Measurements from ENCODE around the gene SLC7A1. TPM values are rescaled to one million over a fixed set of nuclear protein-coding genes. Genes with fewer than 3 reads are reported as not detected.

SLC7A1 gene
- total and polyA plus RNA-seq, 2 experiments from 2014 or later, result 23.0 to 74.7 TPM

- H3F3A ChIP-seq (replicated peaks; ENCODE audit: low read depth), result no peaks in the 10 kb centered on the region
- no peaks in the 10 kb centered on the region for H3K27me3 ChIP-seq (ENCODE audit: insufficient read depth)
- ATAC-seq (no peak), DNase-seq (ENCODE audit: low spot score) (no peak)
- H4K20me1 ChIP-seq (replicated peaks; ENCODE audit: insufficient read depth), result no peaks in the 10 kb centered on the region
- Mint-ChIP-seq H3K4me3 (no peak overlapping the region), H3K9me3 (no peaks in the 10 kb centered on the region), H3K36me3 (ENCODE audit: low read depth) (no peaks in the 10 kb centered on the region), H3K27me3 (ENCODE audit: insufficient read depth, low read depth, poor library complexity) (peaks cover 4% of the 10 kb centered on the region), H3K27ac (no peak overlapping the region), H3K4me1 (peaks cover 3% of the 10 kb centered on the region; the same call in 2 of the 3 replicates)
- no peaks in the 10 kb centered on the region for H3K79me2 ChIP-seq (replicated peaks; ENCODE audit: insufficient read depth)
- TF ChIP-seq EZH2phosphoT487 (IDR thresholded peaks at IDR 0.05; ENCODE audit: unreplicated experiment) (no peak), ETS1 (IDR thresholded peaks at IDR 0.05) (no peak), STAT1 (IDR thresholded peaks at IDR 0.05; ENCODE audit: unreplicated experiment) (no peak), JUNB (IDR thresholded peaks at IDR 0.05; ENCODE audit: unreplicated experiment) (no peak), ZNF114 (CRISPR knock-in tag; IDR thresholded peaks at IDR 0.05) (no peak), NANOG (IDR thresholded peaks at IDR 0.05; ENCODE audit: borderline replicate concordance) (no peak), EZH2 (IDR thresholded peaks at IDR 0.05; ENCODE audit: low read depth, unreplicated experiment) (no peak), CREB1 (CRISPR knock-in tag; IDR thresholded peaks at IDR 0.05; ENCODE audit: low read depth) (no peak), ZNF331 (CRISPR knock-in tag; IDR thresholded peaks at IDR 0.05; ENCODE audit: low read depth) (no peak)
- TF ChIP-seq, protein P1, sequence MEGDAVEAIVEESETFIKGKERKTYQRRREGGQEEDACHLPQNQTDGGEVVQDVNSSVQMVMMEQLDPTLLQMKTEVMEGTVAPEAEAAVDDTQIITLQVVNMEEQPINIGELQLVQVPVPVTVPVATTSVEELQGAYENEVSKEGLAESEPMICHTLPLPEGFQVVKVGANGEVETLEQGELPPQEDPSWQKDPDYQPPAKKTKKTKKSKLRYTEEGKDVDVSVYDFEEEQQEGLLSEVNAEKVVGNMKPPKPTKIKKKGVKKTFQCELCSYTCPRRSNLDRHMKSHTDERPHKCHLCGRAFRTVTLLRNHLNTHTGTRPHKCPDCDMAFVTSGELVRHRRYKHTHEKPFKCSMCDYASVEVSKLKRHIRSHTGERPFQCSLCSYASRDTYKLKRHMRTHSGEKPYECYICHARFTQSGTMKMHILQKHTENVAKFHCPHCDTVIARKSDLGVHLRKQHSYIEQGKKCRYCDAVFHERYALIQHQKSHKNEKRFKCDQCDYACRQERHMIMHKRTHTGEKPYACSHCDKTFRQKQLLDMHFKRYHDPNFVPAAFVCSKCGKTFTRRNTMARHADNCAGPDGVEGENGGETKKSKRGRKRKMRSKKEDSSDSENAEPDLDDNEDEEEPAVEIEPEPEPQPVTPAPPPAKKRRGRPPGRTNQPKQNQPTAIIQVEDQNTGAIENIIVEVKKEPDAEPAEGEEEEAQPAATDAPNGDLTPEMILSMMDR (conservative IDR thresholded peaks at IDR 0.05; ENCODE audit: low read depth in 2 of 2), result no peak
- TF ChIP-seq, protein P2, sequence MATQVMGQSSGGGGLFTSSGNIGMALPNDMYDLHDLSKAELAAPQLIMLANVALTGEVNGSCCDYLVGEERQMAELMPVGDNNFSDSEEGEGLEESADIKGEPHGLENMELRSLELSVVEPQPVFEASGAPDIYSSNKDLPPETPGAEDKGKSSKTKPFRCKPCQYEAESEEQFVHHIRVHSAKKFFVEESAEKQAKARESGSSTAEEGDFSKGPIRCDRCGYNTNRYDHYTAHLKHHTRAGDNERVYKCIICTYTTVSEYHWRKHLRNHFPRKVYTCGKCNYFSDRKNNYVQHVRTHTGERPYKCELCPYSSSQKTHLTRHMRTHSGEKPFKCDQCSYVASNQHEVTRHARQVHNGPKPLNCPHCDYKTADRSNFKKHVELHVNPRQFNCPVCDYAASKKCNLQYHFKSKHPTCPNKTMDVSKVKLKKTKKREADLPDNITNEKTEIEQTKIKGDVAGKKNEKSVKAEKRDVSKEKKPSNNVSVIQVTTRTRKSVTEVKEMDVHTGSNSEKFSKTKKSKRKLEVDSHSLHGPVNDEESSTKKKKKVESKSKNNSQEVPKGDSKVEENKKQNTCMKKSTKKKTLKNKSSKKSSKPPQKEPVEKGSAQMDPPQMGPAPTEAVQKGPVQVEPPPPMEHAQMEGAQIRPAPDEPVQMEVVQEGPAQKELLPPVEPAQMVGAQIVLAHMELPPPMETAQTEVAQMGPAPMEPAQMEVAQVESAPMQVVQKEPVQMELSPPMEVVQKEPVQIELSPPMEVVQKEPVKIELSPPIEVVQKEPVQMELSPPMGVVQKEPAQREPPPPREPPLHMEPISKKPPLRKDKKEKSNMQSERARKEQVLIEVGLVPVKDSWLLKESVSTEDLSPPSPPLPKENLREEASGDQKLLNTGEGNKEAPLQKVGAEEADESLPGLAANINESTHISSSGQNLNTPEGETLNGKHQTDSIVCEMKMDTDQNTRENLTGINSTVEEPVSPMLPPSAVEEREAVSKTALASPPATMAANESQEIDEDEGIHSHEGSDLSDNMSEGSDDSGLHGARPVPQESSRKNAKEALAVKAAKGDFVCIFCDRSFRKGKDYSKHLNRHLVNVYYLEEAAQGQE (IDR thresholded peaks at IDR 0.05; ENCODE audit: unreplicated experiment), result no peak
- no peaks in the 10 kb centered on the region for H3K36me3 ChIP-seq (ENCODE audit: insufficient read depth)
- no peak overlapping the region for H2AFZ ChIP-seq
- no peak overlapping the region for H3K27ac ChIP-seq (ENCODE audit: low read depth)
- H3K4me1 ChIP-seq (ENCODE audit: insufficient read depth), result no peaks in the 10 kb centered on the region; the same call in 1 of the 2 replicates
- no peak overlapping the region for H3K4me2 ChIP-seq
- no peaks in the 10 kb centered on the region for H3K9me2 ChIP-seq (ENCODE audit: insufficient read depth)
- no peak overlapping the region for H3K4me3 ChIP-seq
Measured at GRCh38 chr13:29474991-29475390, 120.5 kb downstream of the SLC7A1 start.
